Stimulated activated CD4-positive, alpha-beta T cell treated with anti-CD3 and anti-CD28 coated beads, TNF-alpha, amount 100 ng/mL, for 1 hour (primary cell): ENCODE data around the gene UCP3.

ENCODE experiments used
- DNase-seq, 3 donors: peaks; one replicate each; pipeline ENCODE4 v3.0.0-alpha.2; 2020; ENCODE audit warnings: low read depth in 3 of 3, low spot score in 1 of 3

The UCP3 gene

GRCh38 chr11:74008373-74009229, at the start of gene UCP3:
UCP3 (minus strand) TSS chr11:74009085; CDS start chr11:74007042, 2,043 bp downstream.
- no peak for DNase-seq

GRCh38 chr11:74057249-74058151, 48.6 kb upstream of the UCP3 start:
- DNase-seq: no peak

- DNase-seq: no peak
These were observed 47.1 kb upstream of the UCP3 start for GRCh38 chr11:74055938-74056337.

- no peak for DNase-seq
These were observed 41.6 kb upstream of the UCP3 start for GRCh38 chr11:74050465-74050864.

GRCh38 chr11:74048993-74049392, 40.1 kb upstream of the UCP3 start:
- DNase-seq: no peak

- DNase-seq: no peak
These were observed 35.7 kb upstream of the UCP3 start for GRCh38 chr11:74044538-74044937.

- DNase-seq: no peak
These were observed 34.6 kb upstream of the UCP3 start for GRCh38 chr11:74043450-74043849.

- DNase-seq: no peak
These were observed 28.4 kb upstream of the UCP3 start for GRCh38 chr11:74037309-74037708.

GRCh38 chr11:74035264-74035663, 26.4 kb upstream of the UCP3 start:
- no peak for DNase-seq

- DNase-seq: no peak
These were observed 24.2 kb upstream of the UCP3 start for GRCh38 chr11:74033046-74033445.

GRCh38 chr11:74030723-74031676, 22.1 kb upstream of the UCP3 start:
- DNase-seq: no peak

GRCh38 chr11:74025467-74026166, 16.7 kb upstream of the UCP3 start:
- DNase-seq: no peak

GRCh38 chr11:74024261-74025029, 15.6 kb upstream of the UCP3 start:
- DNase-seq: no peak

GRCh38 chr11:74023276-74023675, 14.4 kb upstream of the UCP3 start:
- DNase-seq: no peak

GRCh38 chr11:74022546-74022945, 13.7 kb upstream of the UCP3 start:
- DNase-seq: no peak

- DNase-seq: no peak
These were observed 13.1 kb upstream of the UCP3 start for GRCh38 chr11:74021998-74022397.

- DNase-seq: no peak
These were observed 11.7 kb upstream of the UCP3 start for GRCh38 chr11:74020539-74020938.

- DNase-seq: no peak
These were observed 11.0 kb upstream of the UCP3 start for GRCh38 chr11:74019860-74020259.

GRCh38 chr11:74019104-74019738, 10.3 kb upstream of the UCP3 start:
- no peak for DNase-seq
